H9 (cell line): ENCODE results near the gene AHNAK. TPM values are rescaled to one million over a fixed set of nuclear protein-coding genes. Genes with fewer than 3 reads are reported as not detected.

ENCODE experiments used
- DNase-seq: peaks from one replicate; pipeline ENCODE4 v3.0.0-alpha.2; 2017
- H2AFZ ChIP-seq: one replicate; pipeline ENCODE4 v1.6.1; 2013; ENCODE audit warnings: mild to moderate bottlenecking, low read length, control low read depth, moderate library complexity
- H2AK5ac ChIP-seq: 2 replicates; pipeline ENCODE4 v1.6.1; 2013; ENCODE audit warnings: low read length, control low read depth, mixed read lengths; ENCODE audit not compliant: insufficient read length
- H2BK120ac ChIP-seq: one replicate; pipeline ENCODE4 v1.6.1; 2013; ENCODE audit warnings: low read depth, mild to moderate bottlenecking, low read length, control low read depth, inconsistent platforms; ENCODE audit not compliant: poor library complexity, severe bottlenecking
- H2BK12ac ChIP-seq: 2 replicates; pipeline ENCODE4 v1.6.1; 2013; ENCODE audit warnings: low read length, control low read depth, mixed read lengths, low read depth; ENCODE audit not compliant: insufficient read length
- H2BK15ac ChIP-seq: 2 replicates; pipeline ENCODE4 v1.6.1; 2013; ENCODE audit warnings: low read depth, low read length, control low read depth
- H2BK20ac ChIP-seq: one replicate; pipeline ENCODE4 v1.6.1; 2013; ENCODE audit warnings: low read depth, mild to moderate bottlenecking, low read length, control low read depth, inconsistent platforms; ENCODE audit not compliant: poor library complexity, severe bottlenecking
- H2BK5ac ChIP-seq: 2 replicates; pipeline ENCODE4 v1.6.1; 2013; ENCODE audit warnings: low read length, control low read depth, mixed read lengths; ENCODE audit not compliant: insufficient read length
- H3K14ac ChIP-seq: 2 replicates; pipeline ENCODE4 v1.6.1; 2013; ENCODE audit warnings: low read length, control low read depth; ENCODE audit not compliant: insufficient read depth
- H3K18ac ChIP-seq: 2 replicates; pipeline ENCODE4 v1.6.1; 2013; ENCODE audit warnings: low read depth, mild to moderate bottlenecking, mixed read lengths, low read length, control low read depth; ENCODE audit not compliant: insufficient read length
- H3K23ac ChIP-seq: 2 replicates; pipeline ENCODE4 v1.6.1; 2013; ENCODE audit warnings: low read length, control low read depth, mixed read lengths, low read depth; ENCODE audit not compliant: insufficient read length
- H3K23me2 ChIP-seq: 2 replicates; pipeline ENCODE4 v1.6.1; 2013; ENCODE audit warnings: low read depth, mild to moderate bottlenecking, mixed read lengths, low read length, control low read depth; ENCODE audit not compliant: insufficient read length, poor library complexity, severe bottlenecking
- H3K27ac ChIP-seq: 2 replicates; pipeline ENCODE4 v1.5.1; 2013; ENCODE audit warnings: low read length, control low read depth, mixed read lengths, low read depth; ENCODE audit not compliant: insufficient read length
- H3K27me3 ChIP-seq: 2 replicates; pipeline ENCODE4 v1.6.1; 2013; ENCODE audit warnings: low read length, control low read depth, inconsistent platforms; ENCODE audit not compliant: insufficient read depth
- H3K4ac ChIP-seq: 2 replicates; pipeline ENCODE4 v1.6.1; 2013; ENCODE audit warnings: low read depth, mild to moderate bottlenecking, control low read depth, inconsistent platforms, low read length, moderate library complexity
- H3K4me1 ChIP-seq: 2 replicates; pipeline ENCODE4 v1.6.1; 2013; ENCODE audit warnings: low read length, control low read depth, inconsistent platforms; ENCODE audit not compliant: insufficient read depth
- H3K4me2 ChIP-seq: 2 replicates; pipeline ENCODE4 v1.6.1; 2013; ENCODE audit warnings: low read length, control low read depth, mixed read lengths; ENCODE audit not compliant: insufficient read length, insufficient read depth
- H3K56ac ChIP-seq: 2 replicates; pipeline ENCODE4 v1.6.1; 2013; ENCODE audit warnings: low read depth, mild to moderate bottlenecking, mixed read lengths, low read length, control low read depth; ENCODE audit not compliant: insufficient read length
- H3K79me1 ChIP-seq: 2 replicates; pipeline ENCODE4 v1.6.1; 2013; ENCODE audit warnings: low read depth, mild to moderate bottlenecking, moderate library complexity, low read length, control low read depth, inconsistent platforms; ENCODE audit not compliant: insufficient read depth, poor library complexity, severe bottlenecking
- H3K79me2 ChIP-seq: 2 replicates; pipeline ENCODE4 v1.6.1; 2013; ENCODE audit warnings: low read length, control low read depth, inconsistent platforms; ENCODE audit not compliant: insufficient read depth
- H3K9ac ChIP-seq: 2 replicates; pipeline ENCODE4 v1.6.1; 2013; ENCODE audit warnings: low read length, control low read depth, mixed read lengths; ENCODE audit not compliant: insufficient read length; ENCODE audit errors: extremely low read depth
- H3K9me3 ChIP-seq: one replicate; pipeline ENCODE4 v1.6.1; 2013; ENCODE audit warnings: low read depth, low read length, inconsistent platforms; ENCODE audit not compliant: control insufficient read depth
- H3T11ph ChIP-seq: one replicate; pipeline ENCODE4 v1.6.1; 2013; ENCODE audit warnings: mild to moderate bottlenecking, low read length, control low read depth, inconsistent platforms
- H4K20me1 ChIP-seq: one replicate; pipeline ENCODE4 v1.6.1; 2013; ENCODE audit not compliant: control insufficient read depth, insufficient read length, insufficient read depth
- H4K5ac ChIP-seq: 2 replicates; pipeline ENCODE4 v1.6.1; 2013; ENCODE audit warnings: low read depth, mild to moderate bottlenecking, mixed read lengths, low read length, control low read depth; ENCODE audit not compliant: insufficient read length
- H4K8ac ChIP-seq: replicated peaks from 2 replicates; pipeline ENCODE4 v1.6.1; 2013; ENCODE audit warnings: low read length, control low read depth, mixed read lengths, low read depth; ENCODE audit not compliant: insufficient read length
- H4K91ac ChIP-seq: 2 replicates; pipeline ENCODE4 v1.6.1; 2013; ENCODE audit warnings: low read depth, mild to moderate bottlenecking, moderate library complexity, mixed read lengths, low read length, control low read depth; ENCODE audit not compliant: insufficient read length
- H3K27ac Mint-ChIP-seq, 3 experiments: 2 replicates in 2 of 3; 3 replicates in 1 of 3; pipeline ENCODE4 v1.8.0; 2020 to 2021; ENCODE audit warnings: mixed read lengths in 3 of 3, mild to moderate bottlenecking in 1 of 3, moderate library complexity in 1 of 3
- H3K27me3 Mint-ChIP-seq: 2 replicates; pipeline ENCODE4 v1.8.0; 2021; ENCODE audit warnings: low read depth, mild to moderate bottlenecking, moderate library complexity, mixed read lengths
- H3K36me3 Mint-ChIP-seq, 3 experiments: 2 replicates in 2 of 3; 3 replicates in 1 of 3; pipeline ENCODE4 v1.8.0; 2020 to 2021; ENCODE audit warnings: low read depth in 3 of 3, mixed read lengths in 3 of 3; ENCODE audit not compliant: insufficient read depth in 1 of 3
- H3K4me1 Mint-ChIP-seq, 2 experiments: 2 replicates each; pipeline ENCODE4 v1.8.0; 2020; ENCODE audit warnings: mixed read lengths in 2 of 2
- H3K4me3 Mint-ChIP-seq, 2 experiments: 2 replicates in 1 of 2; 3 replicates in 1 of 2; pipeline ENCODE4 v1.8.0; 2020 to 2021; ENCODE audit warnings: mild to moderate bottlenecking in 2 of 2, mixed read lengths in 2 of 2, moderate library complexity in 1 of 2
- H3K9me3 Mint-ChIP-seq, 2 experiments: 2 replicates in 1 of 2; 3 replicates in 1 of 2; pipeline ENCODE4 v1.8.0; 2020; ENCODE audit warnings: mild to moderate bottlenecking in 2 of 2, mixed read lengths in 2 of 2, moderate library complexity in 1 of 2
- CTCF ChIP-seq: fragments of 200-600 bp; sonication (generic); conservative IDR thresholded peaks from 3 replicates; pipeline ENCODE4 v1.8.0; 2021; ENCODE audit warnings: antibody characterized with exemption, mild to moderate bottlenecking
- WGBS: extraction: QIAGEN DNeasy Blood & Tissue Kit; methylation state at CpG from one replicate; pipeline ENCODE4 v1.1.7; 2013; ENCODE audit warnings: missing lambda C conversion rate, low lambda C conversion rate, mixed read lengths; ENCODE audit not compliant: insufficient read length; ENCODE audit errors: extremely low coverage; 5-methylcytosine and 5-hydroxymethylcytosine counted together
- total RNA-seq: library from RNA; stranded (reverse); gene quantifications from 2 replicates; pipeline ENCODE4 v1.2.1, GENCODE V29; 2021

Gene AHNAK
- total RNA-seq, 1 experiment from 2014 or later: 15.2 TPM

GRCh38 chr11:62479631-62480201, 66.9 kb downstream of the AHNAK start:
- Histone ChIP-seq H3K18ac (no peak overlapping the region), H3K56ac (no peak overlapping the region), H3K4me1 (no peaks in the 10 kb centered on the region), H2BK12ac (no peak overlapping the region), H2AK5ac (no peak overlapping the region), H2AFZ (no peak overlapping the region), H4K91ac (no peak overlapping the region), H3K79me1 (no peaks in the 10 kb centered on the region), H4K5ac (no peak overlapping the region), H2BK5ac (no peak overlapping the region), H3K27me3 (no peaks in the 10 kb centered on the region), H2BK20ac (no peak overlapping the region), H3K14ac (no peak overlapping the region), H3K9ac (no peak overlapping the region), H3K9me3 (no peaks in the 10 kb centered on the region), H2BK15ac (no peak overlapping the region), H3K4ac (no peak overlapping the region), H3T11ph (no peak overlapping the region), H4K20me1 (no peaks in the 10 kb centered on the region), H3K27ac (no peak overlapping the region), H2BK120ac (no peak overlapping the region), H3K23me2 (no peaks in the 10 kb centered on the region), H3K79me2 (no peaks in the 10 kb centered on the region), H4K8ac (no peak overlapping the region), H3K4me2 (no peak overlapping the region), H3K23ac (no peak overlapping the region)
- no CpG with 5 or more reads among the region's 7 CpGs for WGBS
- H3K36me3 Mint-ChIP-seq: no peaks in the 10 kb centered on the region
- no peaks in the 10 kb centered on the region for H3K9me3 Mint-ChIP-seq
- H3K27me3 Mint-ChIP-seq: peaks cover 2% of the 10 kb centered on the region
- TF ChIP-seq CTCF: no peak
- no peak overlapping the region for H3K4me3 Mint-ChIP-seq
- H3K4me1 Mint-ChIP-seq: peaks cover 9 to 23% of the 10 kb centered on the region in 2 experiments
- no peak overlapping the region; a peak in 1 of 7 replicates for H3K27ac Mint-ChIP-seq
- no peak for DNase-seq
